Measurements from ENCODE around the gene ATRIP.

The ATRIP gene

DNA sequence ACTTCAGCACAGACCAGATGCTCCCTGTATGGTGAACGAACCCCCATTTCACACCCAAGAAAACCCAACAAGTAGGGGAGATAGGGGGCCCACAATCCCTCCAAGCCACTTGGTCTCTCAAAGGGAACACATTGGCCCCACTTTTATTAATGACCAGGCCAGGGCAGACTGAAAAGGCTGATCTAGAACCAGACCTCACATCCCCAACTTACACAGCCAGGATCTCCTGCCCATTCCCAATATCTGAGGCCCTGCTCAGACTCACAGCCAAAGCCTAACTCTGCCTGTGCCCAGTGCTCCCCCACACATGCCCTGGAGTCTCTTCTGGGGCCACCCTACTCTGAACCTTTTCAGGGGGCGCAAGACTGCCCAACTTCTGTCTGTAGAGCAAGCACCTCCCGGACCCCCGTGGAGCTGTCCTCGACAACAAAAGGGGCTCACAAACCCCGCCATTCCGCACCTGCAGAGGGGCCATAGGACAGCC lies 18.4 kb upstream of the ATRIP start:
- H3K4me1 ChIP-seq (ENCODE audit: control insufficient read depth, insufficient read depth, low read length), result peaks cover 3% of the 10 kb centered on the region; the same call in 1 of the 2 replicates
- no peak overlapping the region for H3K27ac ChIP-seq (ENCODE audit: extremely low read depth, low read depth, low read length)
- ChIA-PET POLR2A (interaction anchor here (1.0 kb wide), 1 partner anchor 12 kb away, joined by 6 read pairs; the partner anchor contains the start of genes CCDC51 and TMA7), CTCF (interaction anchor here (0.8 to 4.1 kb wide), 2 partner anchors 8 to 14 kb away, joined by 3 to 25 read pairs; no protein-coding TSS in a partner anchor)
- H3K9me3 ChIP-seq (ENCODE audit: control insufficient read depth, insufficient read depth, low read depth, low read length), result no peaks in the 10 kb centered on the region
- peaks cover 0 to 21% of the 10 kb centered on the region in 2 experiments; a peak in 1 of 3 replicates for H3K36me3 ChIP-seq (ENCODE audit: control insufficient read depth in 2 of 2, insufficient read depth in 1 of 2, low read length in 2 of 2)
- H3K4me3 ChIP-seq (ENCODE audit: low read depth, low read length), result peak overlapping the region; percentile 70
- TF ChIP-seq ZNF624 (tag by site-specific recombination; IDR thresholded peaks at IDR 0.05) (no peak), ZNF24 (tag by site-specific recombination; IDR thresholded peaks at IDR 0.05) (no peak), KLF10 (tag by site-specific recombination; IDR thresholded peaks at IDR 0.05) (no peak), ZNF544 (tag by site-specific recombination; IDR thresholded peaks at IDR 0.05) (no peak), OSR2 (tag by site-specific recombination; IDR thresholded peaks at IDR 0.05) (no peak), ZIC2 (tag by site-specific recombination; IDR thresholded peaks at IDR 0.05) (no peak), HOXA7 (CRISPR knock-in tag; IDR thresholded peaks at IDR 0.05; ENCODE audit: borderline replicate concordance) (no peak), ZNF416 (tag by site-specific recombination; IDR thresholded peaks at IDR 0.05) (no peak), YY2 (tag by site-specific recombination; IDR thresholded peaks at IDR 0.05) (no peak), ZFHX2 (tag by site-specific recombination; conservative IDR thresholded peaks at IDR 0.05) (no peak)
- TF ChIP-seq, protein P1, sequence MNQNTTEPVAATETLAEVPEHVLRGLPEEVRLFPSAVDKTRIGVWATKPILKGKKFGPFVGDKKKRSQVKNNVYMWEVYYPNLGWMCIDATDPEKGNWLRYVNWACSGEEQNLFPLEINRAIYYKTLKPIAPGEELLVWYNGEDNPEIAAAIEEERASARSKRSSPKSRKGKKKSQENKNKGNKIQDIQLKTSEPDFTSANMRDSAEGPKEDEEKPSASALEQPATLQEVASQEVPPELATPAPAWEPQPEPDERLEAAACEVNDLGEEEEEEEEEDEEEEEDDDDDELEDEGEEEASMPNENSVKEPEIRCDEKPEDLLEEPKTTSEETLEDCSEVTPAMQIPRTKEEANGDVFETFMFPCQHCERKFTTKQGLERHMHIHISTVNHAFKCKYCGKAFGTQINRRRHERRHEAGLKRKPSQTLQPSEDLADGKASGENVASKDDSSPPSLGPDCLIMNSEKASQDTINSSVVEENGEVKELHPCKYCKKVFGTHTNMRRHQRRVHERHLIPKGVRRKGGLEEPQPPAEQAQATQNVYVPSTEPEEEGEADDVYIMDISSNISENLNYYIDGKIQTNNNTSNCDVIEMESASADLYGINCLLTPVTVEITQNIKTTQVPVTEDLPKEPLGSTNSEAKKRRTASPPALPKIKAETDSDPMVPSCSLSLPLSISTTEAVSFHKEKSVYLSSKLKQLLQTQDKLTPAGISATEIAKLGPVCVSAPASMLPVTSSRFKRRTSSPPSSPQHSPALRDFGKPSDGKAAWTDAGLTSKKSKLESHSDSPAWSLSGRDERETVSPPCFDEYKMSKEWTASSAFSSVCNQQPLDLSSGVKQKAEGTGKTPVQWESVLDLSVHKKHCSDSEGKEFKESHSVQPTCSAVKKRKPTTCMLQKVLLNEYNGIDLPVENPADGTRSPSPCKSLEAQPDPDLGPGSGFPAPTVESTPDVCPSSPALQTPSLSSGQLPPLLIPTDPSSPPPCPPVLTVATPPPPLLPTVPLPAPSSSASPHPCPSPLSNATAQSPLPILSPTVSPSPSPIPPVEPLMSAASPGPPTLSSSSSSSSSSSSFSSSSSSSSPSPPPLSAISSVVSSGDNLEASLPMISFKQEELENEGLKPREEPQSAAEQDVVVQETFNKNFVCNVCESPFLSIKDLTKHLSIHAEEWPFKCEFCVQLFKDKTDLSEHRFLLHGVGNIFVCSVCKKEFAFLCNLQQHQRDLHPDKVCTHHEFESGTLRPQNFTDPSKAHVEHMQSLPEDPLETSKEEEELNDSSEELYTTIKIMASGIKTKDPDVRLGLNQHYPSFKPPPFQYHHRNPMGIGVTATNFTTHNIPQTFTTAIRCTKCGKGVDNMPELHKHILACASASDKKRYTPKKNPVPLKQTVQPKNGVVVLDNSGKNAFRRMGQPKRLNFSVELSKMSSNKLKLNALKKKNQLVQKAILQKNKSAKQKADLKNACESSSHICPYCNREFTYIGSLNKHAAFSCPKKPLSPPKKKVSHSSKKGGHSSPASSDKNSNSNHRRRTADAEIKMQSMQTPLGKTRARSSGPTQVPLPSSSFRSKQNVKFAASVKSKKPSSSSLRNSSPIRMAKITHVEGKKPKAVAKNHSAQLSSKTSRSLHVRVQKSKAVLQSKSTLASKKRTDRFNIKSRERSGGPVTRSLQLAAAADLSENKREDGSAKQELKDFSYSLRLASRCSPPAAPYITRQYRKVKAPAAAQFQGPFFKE (tag by site-specific recombination; IDR thresholded peaks at IDR 0.05; ENCODE audit: borderline replicate concordance), result no peak
- TF ChIP-seq, protein P2, sequence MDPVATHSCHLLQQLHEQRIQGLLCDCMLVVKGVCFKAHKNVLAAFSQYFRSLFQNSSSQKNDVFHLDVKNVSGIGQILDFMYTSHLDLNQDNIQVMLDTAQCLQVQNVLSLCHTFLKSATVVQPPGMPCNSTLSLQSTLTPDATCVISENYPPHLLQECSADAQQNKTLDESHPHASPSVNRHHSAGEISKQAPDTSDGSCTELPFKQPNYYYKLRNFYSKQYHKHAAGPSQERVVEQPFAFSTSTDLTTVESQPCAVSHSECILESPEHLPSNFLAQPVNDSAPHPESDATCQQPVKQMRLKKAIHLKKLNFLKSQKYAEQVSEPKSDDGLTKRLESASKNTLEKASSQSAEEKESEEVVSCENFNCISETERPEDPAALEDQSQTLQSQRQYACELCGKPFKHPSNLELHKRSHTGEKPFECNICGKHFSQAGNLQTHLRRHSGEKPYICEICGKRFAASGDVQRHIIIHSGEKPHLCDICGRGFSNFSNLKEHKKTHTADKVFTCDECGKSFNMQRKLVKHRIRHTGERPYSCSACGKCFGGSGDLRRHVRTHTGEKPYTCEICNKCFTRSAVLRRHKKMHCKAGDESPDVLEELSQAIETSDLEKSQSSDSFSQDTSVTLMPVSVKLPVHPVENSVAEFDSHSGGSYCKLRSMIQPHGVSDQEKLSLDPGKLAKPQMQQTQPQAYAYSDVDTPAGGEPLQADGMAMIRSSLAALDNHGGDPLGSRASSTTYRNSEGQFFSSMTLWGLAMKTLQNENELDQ (tag by site-specific recombination; IDR thresholded peaks at IDR 0.05; ENCODE audit: low read depth), result no peak
- TF ChIP-seq, protein P3, sequence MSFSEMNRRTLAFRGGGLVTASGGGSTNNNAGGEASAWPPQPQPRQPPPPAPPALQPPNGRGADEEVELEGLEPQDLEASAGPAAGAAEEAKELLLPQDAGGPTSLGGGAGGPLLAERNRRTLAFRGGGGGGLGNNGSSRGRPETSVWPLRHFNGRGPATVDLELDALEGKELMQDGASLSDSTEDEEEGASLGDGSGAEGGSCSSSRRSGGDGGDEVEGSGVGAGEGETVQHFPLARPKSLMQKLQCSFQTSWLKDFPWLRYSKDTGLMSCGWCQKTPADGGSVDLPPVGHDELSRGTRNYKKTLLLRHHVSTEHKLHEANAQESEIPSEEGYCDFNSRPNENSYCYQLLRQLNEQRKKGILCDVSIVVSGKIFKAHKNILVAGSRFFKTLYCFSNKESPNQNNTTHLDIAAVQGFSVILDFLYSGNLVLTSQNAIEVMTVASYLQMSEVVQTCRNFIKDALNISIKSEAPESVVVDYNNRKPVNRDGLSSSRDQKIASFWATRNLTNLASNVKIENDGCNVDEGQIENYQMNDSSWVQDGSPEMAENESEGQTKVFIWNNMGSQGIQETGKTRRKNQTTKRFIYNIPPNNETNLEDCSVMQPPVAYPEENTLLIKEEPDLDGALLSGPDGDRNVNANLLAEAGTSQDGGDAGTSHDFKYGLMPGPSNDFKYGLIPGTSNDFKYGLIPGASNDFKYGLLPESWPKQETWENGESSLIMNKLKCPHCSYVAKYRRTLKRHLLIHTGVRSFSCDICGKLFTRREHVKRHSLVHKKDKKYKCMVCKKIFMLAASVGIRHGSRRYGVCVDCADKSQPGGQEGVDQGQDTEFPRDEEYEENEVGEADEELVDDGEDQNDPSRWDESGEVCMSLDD (tag by site-specific recombination; IDR thresholded peaks at IDR 0.05), result no peak
